Measurements from ENCODE around the gene SEM1. TPM values are rescaled to one million over a fixed set of nuclear protein-coding genes. Genes with fewer than 3 reads are reported as not detected.

Gene SEM1
- total RNA-seq, 1 donor from 2014 or later: 35.5 TPM

GRCh38 chr7:96674565-96674964 is 35.1 kb downstream of the SEM1 start:
- H3K27ac Mint-ChIP-seq: no peak overlapping the region
- POLR2A ChIA-PET: no interaction called here
- no peak for TF ChIP-seq CTCF (IDR thresholded peaks at IDR 0.05)
- H3K27me3 Mint-ChIP-seq: no peaks in the 10 kb centered on the region
- DNase-seq (no peak), ATAC-seq (ENCODE audit: low read depth) (no peak)
- H3K36me3 Mint-ChIP-seq (ENCODE audit: low read depth): peaks cover 32% of the 10 kb centered on the region
- intact Hi-C loops (cut with micrococcal nuclease): no loop called here
- no peaks in the 10 kb centered on the region for H3K9me3 Mint-ChIP-seq
- H3K4me1 Mint-ChIP-seq: no peaks in the 10 kb centered on the region
- CTCF ChIA-PET: no interaction called here
- H3K4me3 Mint-ChIP-seq: no peak overlapping the region

DNA sequence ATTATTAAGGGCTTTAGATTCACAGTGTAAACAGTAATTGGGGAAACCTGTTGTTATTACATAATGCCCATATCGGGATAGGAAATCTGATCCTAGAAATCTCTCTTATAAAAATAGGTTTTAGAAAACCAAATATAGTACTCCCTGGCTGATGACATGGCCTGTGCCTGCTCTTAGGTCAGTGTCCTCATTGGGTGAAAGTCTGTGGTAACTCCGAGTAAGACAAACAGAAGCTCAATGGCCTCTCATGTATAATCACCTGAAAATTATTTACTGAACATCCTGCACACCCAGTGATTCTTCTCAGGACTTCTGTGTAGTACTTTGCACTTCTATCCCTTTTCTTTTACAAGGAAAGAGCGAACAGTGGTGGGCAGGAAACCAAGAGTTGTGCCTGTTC is 37.8 kb downstream of the SEM1 start:
- TF ChIP-seq CTCF (IDR thresholded peaks at IDR 0.05): no peak
- intact Hi-C loops (cut with micrococcal nuclease): no loop called here
- Mint-ChIP-seq H3K27me3 (no peaks in the 10 kb centered on the region), H3K4me3 (no peak overlapping the region), H3K4me1 (no peaks in the 10 kb centered on the region), H3K36me3 (ENCODE audit: low read depth) (peaks cover 42% of the 10 kb centered on the region), H3K27ac (no peak overlapping the region), H3K9me3 (no peaks in the 10 kb centered on the region)
- no peak for DNase-seq
- POLR2A ChIA-PET: no interaction called here
- CTCF ChIA-PET: no interaction called here
- ATAC-seq (ENCODE audit: low read depth): no peak

DNA sequence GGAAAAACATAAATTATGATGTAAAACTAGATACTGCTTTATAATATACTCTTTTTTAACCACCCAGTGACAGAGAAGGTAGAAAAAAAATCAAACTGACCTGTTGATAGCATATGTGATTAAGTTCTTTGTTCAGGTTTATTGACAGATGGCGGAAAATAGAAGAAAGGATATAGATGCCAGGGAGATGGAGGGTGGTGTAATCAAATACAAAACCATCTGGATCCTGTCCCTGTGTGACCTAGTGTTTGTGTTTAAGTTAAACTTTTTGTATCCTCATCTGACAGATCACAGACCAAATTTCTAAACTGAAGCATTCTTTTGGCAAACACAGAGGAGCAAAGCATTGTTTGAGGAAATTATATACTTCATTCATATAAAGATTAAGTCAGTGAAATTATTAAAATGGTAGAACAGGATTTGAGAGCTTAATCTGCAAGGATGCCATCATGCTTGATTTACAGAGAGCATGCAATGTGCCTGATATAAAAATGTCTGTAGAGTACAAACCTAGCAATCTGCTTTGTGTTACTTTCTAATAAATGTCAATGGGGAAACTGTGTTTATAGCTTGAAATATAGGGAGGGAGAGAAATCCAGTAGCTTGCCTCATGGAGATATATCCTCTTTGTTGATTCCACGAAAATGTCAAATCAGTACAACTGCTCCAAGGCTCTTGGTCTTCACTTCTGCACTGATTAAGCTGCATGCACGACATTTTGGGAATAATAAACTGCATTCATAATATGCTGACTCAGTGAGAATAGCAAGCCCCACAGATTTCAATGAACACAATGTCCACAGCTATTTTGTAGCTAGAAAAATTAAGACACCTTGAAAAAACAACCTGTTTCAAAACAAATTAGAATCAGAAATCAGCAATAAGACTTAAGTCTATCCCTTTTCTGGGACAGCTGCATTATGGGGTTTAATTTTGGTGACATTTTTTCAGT is 39.0 kb downstream of the SEM1 start:
- peaks cover 46% of the 10 kb centered on the region for H3K36me3 Mint-ChIP-seq (ENCODE audit: low read depth)
- no peaks in the 10 kb centered on the region for H3K27me3 Mint-ChIP-seq
- H3K4me3 Mint-ChIP-seq: no peak overlapping the region

GRCh38 chr7:96669812-96670211 is 39.8 kb downstream of the SEM1 start:
- intact Hi-C loops (cut with micrococcal nuclease): no loop called here
- no peak overlapping the region for H3K27ac Mint-ChIP-seq
- H3K4me1 Mint-ChIP-seq: no peaks in the 10 kb centered on the region
- H3K36me3 Mint-ChIP-seq (ENCODE audit: low read depth): peaks cover 46% of the 10 kb centered on the region
- H3K9me3 Mint-ChIP-seq: no peaks in the 10 kb centered on the region
- ATAC-seq (ENCODE audit: low read depth) (no peak), DNase-seq (no peak)
- no peak for TF ChIP-seq CTCF (IDR thresholded peaks at IDR 0.05)
- no peaks in the 10 kb centered on the region for H3K27me3 Mint-ChIP-seq
- POLR2A ChIA-PET: no interaction called here
- CTCF ChIA-PET: no interaction called here
- H3K4me3 Mint-ChIP-seq: no peak overlapping the region

More for the DNA sequence above, 39.0 kb downstream of the SEM1 start:
- H3K27ac Mint-ChIP-seq: no peak overlapping the region
- H3K9me3 Mint-ChIP-seq: no peaks in the 10 kb centered on the region
- H3K4me1 Mint-ChIP-seq: no peaks in the 10 kb centered on the region
- no peak for DNase-seq
- ATAC-seq (ENCODE audit: low read depth): no peak
- POLR2A ChIA-PET: no interaction called here
- intact Hi-C loops (cut with micrococcal nuclease): no loop called here
- TF ChIP-seq CTCF (IDR thresholded peaks at IDR 0.05): no peak
- CTCF ChIA-PET: no interaction called here

DNA sequence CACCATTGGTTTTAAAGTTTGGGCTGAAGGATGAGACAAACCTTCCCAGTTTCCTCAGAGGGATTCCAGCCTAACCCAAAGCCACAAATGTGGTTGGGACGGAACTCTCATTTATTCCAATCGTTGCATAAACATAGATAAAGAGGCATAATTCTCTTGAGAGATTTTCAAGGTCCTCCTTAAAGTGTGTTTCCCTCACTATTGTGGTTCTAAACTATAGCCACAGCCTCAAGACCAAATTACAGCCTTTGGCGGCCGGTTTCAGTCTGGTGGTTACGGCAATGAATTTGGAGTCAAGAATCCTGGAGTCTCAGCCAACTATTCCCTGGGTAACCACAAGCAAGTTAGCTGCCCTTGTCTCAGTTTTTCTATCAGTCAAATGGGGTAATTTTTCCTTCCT is 42.6 kb downstream of the SEM1 start:
- no peak overlapping the region for H3K4me3 Mint-ChIP-seq
- POLR2A ChIA-PET: no interaction called here
- no peaks in the 10 kb centered on the region for H3K27me3 Mint-ChIP-seq
- TF ChIP-seq CTCF (IDR thresholded peaks at IDR 0.05): no peak
- CTCF ChIA-PET: no interaction called here
- DNase-seq (no peak), ATAC-seq (ENCODE audit: low read depth) (no peak)
- peaks cover 31% of the 10 kb centered on the region for H3K36me3 Mint-ChIP-seq (ENCODE audit: low read depth)
- intact Hi-C loops (cut with micrococcal nuclease): no loop called here
- H3K4me1 Mint-ChIP-seq: peaks cover 13% of the 10 kb centered on the region
- no peaks in the 10 kb centered on the region for H3K9me3 Mint-ChIP-seq
- no peak overlapping the region for H3K27ac Mint-ChIP-seq

Measured in activated B cell treated with CpG ODN at 0.5 μM for 24 hours (primary cell).